Suprapubic skin (tissue), 4 donors: ENCODE measurements around the gene LENG1. TPM values are rescaled to one million over a fixed set of nuclear protein-coding genes. Genes with fewer than 3 reads are reported as not detected.

Experiments
- DNase-seq, 2 donors: peaks; one replicate each; pipeline ENCODE4 v3.0.0-alpha.2; 2019; ENCODE audit warnings: low spot score in 2 of 2
- H3K27ac ChIP-seq: fragments of 200-600 bp; sonication (generic); one replicate; pipeline ENCODE4 v1.5.1; 2019
- H3K27me3 ChIP-seq: fragments of 200-600 bp; sonication (generic); one replicate; pipeline ENCODE4 v1.5.1; 2019
- H3K36me3 ChIP-seq: fragments of 200-600 bp; sonication (generic); one replicate; pipeline ENCODE4 v1.5.1; 2019
- H3K4me1 ChIP-seq: fragments of 200-600 bp; sonication (generic); one replicate; pipeline ENCODE4 v1.5.1; 2019
- H3K4me3 ChIP-seq: fragments of 200-600 bp; sonication (generic); one replicate; pipeline ENCODE4 v1.5.1; 2019; ENCODE audit warnings: mild to moderate bottlenecking
- H3K9me3 ChIP-seq: fragments of 200-600 bp; sonication (generic); one replicate; pipeline ENCODE4 v1.5.1; 2019
- EP300 ChIP-seq: sonication (generic); formaldehyde crosslinking; IDR thresholded peaks from one replicate; pipeline ENCODE4 v1.6.1; 2017; ENCODE audit warnings: antibody characterized with exemption
- POLR2A ChIP-seq, 2 donors: fragments of 450-650 bp; IDR thresholded peaks; one replicate each; pipeline ENCODE4 v1.6.1; 2017; ENCODE audit warnings: antibody characterized with exemption in 2 of 2, mild to moderate bottlenecking in 2 of 2, moderate library complexity in 2 of 2
- POLR2AphosphoS5 ChIP-seq, 3 donors: sonication (generic); formaldehyde crosslinking; IDR thresholded peaks; one replicate each; pipeline ENCODE4 v1.6.1; 2017; ENCODE audit warnings: antibody characterized with exemption in 3 of 3
- WGBS: methylation state at CpG from one replicate; pipeline ENCODE4 v1.1.5; 2018; 5-methylcytosine and 5-hydroxymethylcytosine counted together
- total RNA-seq, 4 donors: library from RNA; depleted of rRNA; stranded (reverse); fragments of >200 nt; gene quantifications; one replicate each; pipeline ENCODE4 v1.1.0, GENCODE V29; 2016
- TF ChIP-seq, protein P1 (sequence below), 2 donors: fragments of 200-600 bp in 1 of 2; fragments of 450-650 bp in 1 of 2; sonication (generic) in 1 of 2; IDR thresholded peaks; one replicate each; pipeline ENCODE4 v1.5.1; 2016 to 2019; ENCODE audit warnings: antibody characterized with exemption in 2 of 2, mild to moderate bottlenecking in 1 of 2, moderate library complexity in 1 of 2

The LENG1 gene
- total RNA-seq, 4 donors from 2014 or later = 2.6 to 4.6 (median 4.0) TPM

DNA sequence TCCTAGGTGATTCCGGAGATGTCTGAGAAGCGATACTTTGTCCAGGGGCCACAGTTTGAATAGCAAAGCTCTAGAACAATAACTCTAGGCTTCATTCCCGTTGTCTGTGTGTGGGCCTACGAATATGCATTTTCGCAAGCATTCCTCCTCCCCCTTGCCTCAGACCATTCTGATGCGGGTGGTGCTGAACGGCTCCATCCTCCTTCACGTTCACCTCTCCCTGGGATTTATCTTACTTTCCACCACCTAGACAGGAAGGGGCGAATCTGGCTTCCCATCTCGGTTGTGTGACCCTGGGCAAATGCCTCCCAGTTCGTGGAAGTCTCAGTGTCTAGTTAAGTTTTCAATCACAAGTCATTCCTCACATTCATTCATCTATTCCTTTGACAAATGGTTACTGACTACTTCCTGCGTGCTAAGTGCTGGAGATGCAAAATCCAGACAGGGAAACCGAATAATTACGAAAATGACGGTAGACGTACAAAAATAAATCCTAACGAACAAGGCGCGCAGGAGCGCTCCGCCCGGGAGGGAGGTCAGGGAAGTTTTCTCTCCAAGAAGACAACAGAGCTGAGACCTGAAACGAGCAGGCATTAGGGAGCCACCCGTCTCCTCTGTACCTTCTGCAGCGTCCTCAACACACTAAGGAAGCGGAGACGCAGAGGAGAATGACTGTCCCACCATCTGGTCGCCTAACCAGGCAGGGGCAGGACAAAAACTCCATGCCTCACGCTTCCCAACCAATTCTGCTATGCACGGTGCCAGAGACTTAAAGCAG lies 23.2 kb downstream of the LENG1 start:
- no peaks in the 10 kb centered on the region for H3K9me3 ChIP-seq
- peaks cover 17% of the 10 kb centered on the region for H3K36me3 ChIP-seq
- TF ChIP-seq POLR2AphosphoS5 (IDR thresholded peaks at IDR 0.05) = no peak
- no peak for TF ChIP-seq POLR2A (IDR thresholded peaks at IDR 0.05)
- no peak for TF ChIP-seq EP300
- TF ChIP-seq, protein P1, sequence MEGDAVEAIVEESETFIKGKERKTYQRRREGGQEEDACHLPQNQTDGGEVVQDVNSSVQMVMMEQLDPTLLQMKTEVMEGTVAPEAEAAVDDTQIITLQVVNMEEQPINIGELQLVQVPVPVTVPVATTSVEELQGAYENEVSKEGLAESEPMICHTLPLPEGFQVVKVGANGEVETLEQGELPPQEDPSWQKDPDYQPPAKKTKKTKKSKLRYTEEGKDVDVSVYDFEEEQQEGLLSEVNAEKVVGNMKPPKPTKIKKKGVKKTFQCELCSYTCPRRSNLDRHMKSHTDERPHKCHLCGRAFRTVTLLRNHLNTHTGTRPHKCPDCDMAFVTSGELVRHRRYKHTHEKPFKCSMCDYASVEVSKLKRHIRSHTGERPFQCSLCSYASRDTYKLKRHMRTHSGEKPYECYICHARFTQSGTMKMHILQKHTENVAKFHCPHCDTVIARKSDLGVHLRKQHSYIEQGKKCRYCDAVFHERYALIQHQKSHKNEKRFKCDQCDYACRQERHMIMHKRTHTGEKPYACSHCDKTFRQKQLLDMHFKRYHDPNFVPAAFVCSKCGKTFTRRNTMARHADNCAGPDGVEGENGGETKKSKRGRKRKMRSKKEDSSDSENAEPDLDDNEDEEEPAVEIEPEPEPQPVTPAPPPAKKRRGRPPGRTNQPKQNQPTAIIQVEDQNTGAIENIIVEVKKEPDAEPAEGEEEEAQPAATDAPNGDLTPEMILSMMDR (IDR thresholded peaks at IDR 0.05) = no peak
- peak overlapping the region; percentile 53 for H3K4me3 ChIP-seq
- H3K27ac ChIP-seq = peak overlapping the region; percentile 58
- peak in 1 of 2 donors; percentile 67 for DNase-seq
- peaks cover 51% of the 10 kb centered on the region for H3K4me1 ChIP-seq
- WGBS = 3% methylated on average over 30 of the region's 30 CpGs
- H3K27me3 ChIP-seq = no peaks in the 10 kb centered on the region

DNA sequence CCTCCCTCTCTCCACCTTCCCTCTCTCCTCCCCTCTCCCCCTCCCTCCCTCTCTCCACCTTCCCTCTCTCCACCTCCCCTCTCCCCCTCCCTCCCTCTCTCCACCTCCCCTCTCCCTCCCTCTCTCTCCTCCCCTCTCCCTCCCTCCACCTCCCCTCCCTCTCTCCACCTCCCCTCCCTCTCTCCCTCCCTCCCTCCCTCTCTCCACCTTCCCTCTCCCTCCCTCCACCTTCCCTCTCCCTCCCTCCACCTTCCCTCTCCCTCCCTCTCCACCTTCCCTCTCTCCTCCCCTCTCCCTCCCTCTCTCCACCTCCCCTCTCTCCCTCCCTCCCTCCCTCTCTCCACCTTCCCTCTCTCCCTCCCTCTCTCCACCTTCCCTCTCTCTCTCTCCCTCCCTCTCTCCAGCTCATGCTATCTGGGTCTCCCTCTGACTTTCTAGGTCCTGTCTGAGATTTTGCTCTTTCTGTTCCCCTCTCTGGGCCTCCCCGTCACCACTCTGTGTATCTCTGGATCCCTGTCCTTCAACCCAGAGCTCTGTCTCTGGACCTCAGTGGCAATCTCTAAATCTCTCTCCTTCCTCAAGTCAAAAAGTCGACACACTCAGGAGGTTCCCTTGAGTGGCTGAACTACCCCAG lies 25.4 kb downstream of the LENG1 start:
- Histone ChIP-seq H3K27ac (no peak overlapping the region), H3K4me3 (no peak overlapping the region), H3K9me3 (no peaks in the 10 kb centered on the region), H3K27me3 (no peaks in the 10 kb centered on the region), H3K36me3 (peaks cover 29% of the 10 kb centered on the region), H3K4me1 (peaks cover 30% of the 10 kb centered on the region)
- no peak for DNase-seq
- WGBS = 43% methylated on average over 2 of the region's 2 CpGs
- no peak for TF ChIP-seq POLR2AphosphoS5 (IDR thresholded peaks at IDR 0.05)
- TF ChIP-seq, protein P1 (IDR thresholded peaks at IDR 0.05) = no peak
- TF ChIP-seq EP300 = no peak

DNA sequence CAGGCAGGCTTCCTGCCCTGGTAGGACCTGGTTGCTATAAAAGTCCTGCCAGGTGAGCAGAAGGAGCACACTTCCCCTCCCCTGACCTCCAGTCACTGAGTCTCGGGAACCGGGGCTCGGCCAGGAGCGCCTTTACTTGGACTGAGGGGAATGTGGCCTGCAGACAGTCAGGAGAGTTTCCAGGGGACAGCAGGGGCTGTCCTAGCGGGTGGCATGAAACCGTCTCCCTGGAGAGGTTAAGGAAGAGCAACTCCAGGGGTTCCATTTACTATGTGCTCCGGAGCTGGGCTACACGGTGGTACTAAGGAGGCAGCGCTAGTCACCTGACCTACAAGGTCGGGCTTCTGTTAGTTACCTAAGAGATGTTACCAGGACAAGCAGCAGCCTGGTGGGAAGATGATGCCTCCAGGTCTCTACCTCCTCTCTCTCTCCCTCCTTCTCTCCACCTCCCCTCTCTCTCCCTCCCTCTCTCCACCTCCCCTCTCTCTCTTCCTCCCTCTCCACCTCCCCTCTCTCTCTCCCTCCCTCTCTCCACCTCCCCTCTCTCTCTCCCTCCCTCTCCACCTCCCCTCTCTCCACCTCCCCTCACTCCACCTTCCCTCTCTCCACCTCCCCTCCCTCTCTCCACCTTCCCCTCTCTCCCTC lies 26.1 kb downstream of the LENG1 start:
- no peak overlapping the region for H3K4me3 ChIP-seq
- peaks cover 36% of the 10 kb centered on the region for H3K36me3 ChIP-seq
- H3K27me3 ChIP-seq = no peaks in the 10 kb centered on the region
- no peak for TF ChIP-seq EP300
- TF ChIP-seq, protein P1 (IDR thresholded peaks at IDR 0.05) = no peak
- TF ChIP-seq POLR2AphosphoS5 (IDR thresholded peaks at IDR 0.05) = no peak
- no peak for TF ChIP-seq POLR2A (IDR thresholded peaks at IDR 0.05)
- no peaks in the 10 kb centered on the region for H3K9me3 ChIP-seq
- WGBS = 67% methylated on average over 10 of the region's 10 CpGs
- H3K4me1 ChIP-seq = peaks cover 24% of the 10 kb centered on the region
- H3K27ac ChIP-seq = no peak overlapping the region
- no peak for DNase-seq

DNA sequence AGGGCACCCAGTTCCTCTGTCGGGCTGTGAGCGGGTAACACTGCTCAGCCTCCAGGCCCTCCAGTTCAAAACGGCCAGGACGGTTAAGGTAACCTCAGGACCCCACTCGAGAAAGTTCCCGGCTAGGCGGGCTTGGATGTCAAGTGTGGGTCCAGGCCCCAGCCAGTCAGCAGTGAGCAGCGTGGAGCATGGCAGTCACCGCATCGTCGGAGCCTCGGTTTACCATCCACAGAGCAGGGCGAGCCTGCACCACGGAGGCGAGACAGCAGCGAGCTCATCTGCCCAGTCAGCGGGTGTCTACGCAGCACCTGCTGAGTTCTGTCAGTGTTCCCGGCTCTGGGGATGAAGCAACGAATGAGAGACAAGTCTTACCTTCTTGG lies 29.9 kb downstream of the LENG1 start:
- H3K27ac ChIP-seq = no peak overlapping the region
- no peak for TF ChIP-seq EP300
- no peak for TF ChIP-seq POLR2A (IDR thresholded peaks at IDR 0.05)
- TF ChIP-seq, protein P1 (IDR thresholded peaks at IDR 0.05) = no peak
- no peak for TF ChIP-seq POLR2AphosphoS5 (IDR thresholded peaks at IDR 0.05)
- no peak overlapping the region for H3K4me3 ChIP-seq
- 87% methylated on average over 11 of the region's 20 CpGs for WGBS
- H3K36me3 ChIP-seq = peaks cover 74% of the 10 kb centered on the region
- no peaks in the 10 kb centered on the region for H3K9me3 ChIP-seq
- peak in 1 of 2 donors; percentile 55 for DNase-seq
- H3K4me1 ChIP-seq = peaks cover 5% of the 10 kb centered on the region
- H3K27me3 ChIP-seq = no peaks in the 10 kb centered on the region
